DMS79 treated with DMSO at 0.1 percent for 48 hours (cell line): ENCODE measurements around the gene SPRED3.

ENCODE experiments used
- DNase-seq: peaks from one replicate; lab custom pipeline; 2025; lab: John Stamatoyannopoulos, UW

The SPRED3 gene

GRCh38 chr19:38373907-38374331, 14.6 kb upstream of the SPRED3 start:
- no peak for DNase-seq

DNA sequence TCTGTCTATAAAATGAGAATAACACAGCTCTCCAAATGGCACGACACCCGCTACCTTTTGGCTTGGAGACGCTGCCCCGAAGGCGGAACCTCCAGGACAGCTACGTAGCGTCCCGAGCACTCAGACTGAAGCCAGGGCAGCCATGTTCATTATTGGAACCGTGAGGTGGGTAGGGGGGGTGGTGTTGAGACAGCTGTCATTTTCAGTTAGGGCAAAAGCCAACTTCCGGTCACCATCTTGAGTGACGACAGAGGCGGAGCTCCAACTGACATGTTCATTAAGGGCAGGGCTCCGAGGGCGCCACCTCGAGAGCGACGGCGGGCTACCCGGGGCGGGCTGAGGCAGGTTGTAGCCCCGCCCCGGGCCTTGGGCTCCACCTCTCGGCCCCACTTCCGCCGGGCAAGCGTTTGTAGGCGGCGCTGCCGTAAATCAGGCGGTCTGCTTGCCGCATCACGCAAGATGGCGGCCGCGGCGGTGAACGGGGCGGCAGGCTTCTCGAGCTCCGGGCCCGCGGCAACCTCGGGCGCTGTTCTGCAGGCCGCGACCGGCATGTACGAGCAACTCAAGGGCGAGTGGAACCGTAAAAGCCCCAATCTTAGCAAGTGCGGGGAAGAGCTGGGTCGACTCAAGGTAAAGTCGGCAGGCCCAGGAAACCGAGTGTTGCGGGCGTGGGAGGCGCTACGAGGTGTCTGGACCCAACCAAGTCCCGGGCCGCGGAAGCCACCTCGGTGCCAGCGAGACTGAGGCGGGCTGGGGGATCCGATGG, 14.0 kb upstream of the SPRED3 start, which contains the start of gene PSMD8:
Gene PSMD8 (plus strand): TSS at position 240 of the 766 bp plus-strand sequence. CDS start 31 bp downstream, at position 271.
- DNase-seq, result peak; percentile 98

DNA sequence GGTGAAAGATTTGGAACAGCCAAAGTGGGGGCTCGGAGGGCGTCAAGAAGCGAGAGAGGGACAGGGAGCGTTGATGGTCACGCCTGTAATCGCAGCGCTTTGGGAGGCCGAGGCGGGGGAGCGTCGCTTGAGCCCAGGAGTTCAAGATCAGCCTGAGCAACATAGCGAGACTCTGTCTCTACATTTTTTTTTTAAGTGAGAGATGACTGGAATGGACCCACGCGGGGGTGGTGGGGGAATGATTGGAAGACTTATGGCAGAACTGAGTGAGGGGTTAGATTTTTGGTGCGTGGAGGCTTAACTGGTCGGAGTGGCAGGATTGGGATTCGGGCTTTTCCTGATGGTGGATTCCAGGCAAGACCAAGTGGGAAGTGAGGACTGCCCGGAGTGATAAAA, 13.4 kb upstream of the SPRED3 start:
- DNase-seq, result no peak

- no peak for DNase-seq
Measured at GRCh38 chr19:38375748-38376147, 12.7 kb upstream of the SPRED3 start.

GRCh38 chr19:38376576-38376975, 11.9 kb upstream of the SPRED3 start:
- no peak for DNase-seq

DNA sequence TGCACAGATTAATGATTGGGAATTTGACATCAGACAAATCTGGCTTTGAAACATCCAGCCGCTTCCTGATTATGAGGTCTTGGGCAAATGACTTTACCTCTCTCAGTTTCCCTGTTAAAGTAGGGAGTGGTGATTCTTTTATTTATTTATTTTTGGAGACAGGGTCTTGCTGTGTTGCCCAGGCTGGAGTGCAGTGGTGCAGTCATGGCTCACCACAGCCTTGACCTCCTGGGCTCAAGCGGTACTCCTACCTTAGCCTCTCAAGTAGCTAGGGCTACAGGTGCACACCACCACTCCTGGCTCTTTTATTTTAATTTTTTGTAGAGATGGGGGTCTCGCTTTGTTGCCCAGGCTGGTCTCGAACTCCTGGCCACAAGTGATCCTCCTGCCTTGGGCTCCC, 11.4 kb upstream of the SPRED3 start:
- no peak for DNase-seq

GRCh38 chr19:38378866-38379265, 9.6 kb upstream of the SPRED3 start:
- no peak for DNase-seq

DNA sequence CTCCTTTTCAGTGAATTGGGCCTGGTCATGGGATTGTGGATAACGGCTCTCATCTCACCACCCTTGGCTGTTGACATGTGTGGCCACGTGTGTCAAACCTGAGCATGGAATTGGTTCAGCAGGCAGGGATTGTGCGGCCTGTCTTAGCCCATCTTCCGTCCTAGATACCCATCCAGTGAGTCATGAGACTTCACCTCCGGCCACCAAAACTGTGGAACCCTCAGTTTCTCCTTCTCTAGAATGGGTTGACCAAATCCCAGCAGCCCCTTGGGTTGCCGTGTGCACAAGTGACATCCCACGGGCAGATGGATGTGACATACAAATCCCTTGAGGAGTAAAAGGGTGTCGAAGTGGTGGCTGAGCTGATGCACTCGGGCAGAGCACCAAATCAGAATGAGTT, 7.4 kb upstream of the SPRED3 start:
- no peak for DNase-seq

GRCh38 chr19:38383184-38383583, 5.3 kb upstream of the SPRED3 start:
- no peak for DNase-seq

GRCh38 chr19:38383743-38384142, 4.8 kb upstream of the SPRED3 start:
- no peak for DNase-seq

DNA sequence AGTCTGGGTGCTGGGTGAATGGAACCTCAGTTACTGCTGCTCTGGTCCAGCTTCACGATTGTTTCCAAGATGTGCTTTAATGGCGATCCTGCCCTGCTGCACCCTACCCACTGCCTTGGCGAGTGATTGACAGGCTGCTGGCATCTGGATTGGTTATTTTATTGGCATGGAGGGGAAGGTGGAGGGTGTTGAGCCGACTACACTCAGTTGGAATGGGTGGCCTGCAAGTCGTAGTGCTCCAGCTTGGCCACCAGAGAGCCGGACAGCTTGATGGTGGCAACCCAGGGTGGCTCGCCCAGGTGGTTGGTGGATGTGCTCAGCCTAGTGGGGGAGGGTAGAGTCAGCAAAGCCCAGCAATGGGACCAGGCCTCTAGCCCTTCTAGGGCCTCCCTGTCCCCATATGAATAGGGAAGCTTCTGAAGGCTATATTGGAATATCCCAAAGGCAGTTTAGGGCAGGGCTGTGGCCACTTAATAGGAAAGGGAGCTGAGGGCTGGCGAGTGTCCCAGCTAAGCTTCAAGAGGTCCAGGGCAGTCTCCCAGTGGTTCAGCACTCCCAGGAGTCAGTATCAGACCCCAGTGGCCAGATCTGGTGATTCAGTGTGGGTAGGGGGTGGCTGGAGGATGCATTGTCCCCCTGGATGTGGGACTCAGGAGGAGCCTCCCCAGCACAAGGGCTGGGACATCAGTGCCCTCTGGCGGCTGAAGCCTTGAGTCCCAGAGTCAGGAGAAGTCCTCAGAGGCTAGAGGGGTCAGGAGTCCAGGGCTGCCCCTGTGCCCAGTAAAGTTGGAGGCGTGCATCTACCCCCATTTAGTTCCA, 4.1 kb upstream of the SPRED3 start:
- no peak for DNase-seq

DNA sequence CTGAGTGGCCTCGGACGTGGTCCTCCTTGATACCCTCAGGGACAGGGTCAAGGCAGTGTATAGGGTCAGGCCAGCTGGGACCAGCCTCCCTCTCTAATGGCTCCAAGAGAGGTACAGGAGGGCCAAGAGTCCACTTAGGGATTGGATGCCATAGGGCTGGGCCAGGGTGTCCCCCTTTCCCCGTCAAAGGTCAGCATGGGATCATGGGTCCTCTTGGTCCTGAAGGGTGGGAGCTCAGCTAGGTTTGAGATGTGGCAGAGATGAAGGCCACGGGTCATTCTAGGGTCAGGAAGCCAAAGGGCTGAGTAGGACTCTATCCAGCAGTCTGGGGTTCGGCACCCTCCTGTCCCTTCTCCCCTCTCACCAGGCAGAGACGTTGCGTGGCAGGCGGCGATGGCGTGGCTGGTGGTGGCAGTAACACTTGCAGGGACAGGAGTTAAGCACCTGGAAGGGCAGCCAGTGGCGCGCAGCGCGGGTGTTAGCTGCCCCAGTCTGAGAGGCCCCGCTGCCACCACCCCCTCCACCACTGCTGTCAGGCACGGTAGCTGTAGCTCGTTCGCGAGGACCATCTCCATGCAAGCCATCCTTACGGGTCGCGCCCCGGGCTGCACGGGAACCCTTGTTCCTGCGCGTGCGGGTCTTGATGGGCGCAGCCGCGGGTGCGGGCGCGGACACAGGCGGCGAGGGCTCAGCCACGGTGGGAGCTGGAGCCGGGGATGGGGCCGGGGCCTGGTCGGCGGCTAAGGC, 3.3 kb upstream of the SPRED3 start:
- DNase-seq, result no peak

GRCh38 chr19:38385804-38386257, 2.7 kb upstream of the SPRED3 start:
- no peak for DNase-seq

DNA sequence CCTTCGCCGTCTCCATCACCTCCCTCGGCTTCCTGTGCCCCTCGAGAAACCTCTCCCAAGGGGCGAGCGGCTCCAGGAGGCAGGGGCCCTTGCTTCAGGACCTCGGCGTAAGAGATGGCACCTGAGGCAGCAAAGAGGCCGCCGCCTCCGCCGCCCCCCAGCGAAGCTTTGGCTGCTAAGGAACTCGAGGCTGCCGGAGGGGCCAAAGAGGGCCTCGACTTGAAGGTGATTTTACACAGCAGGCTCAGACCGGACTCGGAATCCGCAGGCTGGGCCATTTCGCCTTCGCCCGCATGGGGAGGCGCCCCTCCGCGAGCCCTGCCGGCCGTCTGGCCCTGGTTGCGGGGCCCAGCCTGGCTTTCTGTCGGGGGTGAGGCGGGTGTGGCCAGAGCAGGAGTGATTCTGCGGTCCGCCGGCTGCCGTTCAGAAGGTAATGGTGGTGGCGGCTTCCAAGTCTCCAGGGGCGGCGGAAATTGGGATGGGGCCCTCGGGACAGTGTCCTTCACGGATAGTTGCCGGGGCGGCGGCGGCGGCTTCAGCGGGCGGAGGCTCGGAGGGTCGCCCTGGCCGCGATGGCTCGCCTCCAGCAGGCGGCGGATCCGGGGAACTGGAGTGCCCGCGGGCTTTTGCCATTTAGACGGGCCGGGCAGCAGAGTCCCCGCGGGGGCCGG, 2.1 kb upstream of the SPRED3 start:
- DNase-seq, result no peak

DNA sequence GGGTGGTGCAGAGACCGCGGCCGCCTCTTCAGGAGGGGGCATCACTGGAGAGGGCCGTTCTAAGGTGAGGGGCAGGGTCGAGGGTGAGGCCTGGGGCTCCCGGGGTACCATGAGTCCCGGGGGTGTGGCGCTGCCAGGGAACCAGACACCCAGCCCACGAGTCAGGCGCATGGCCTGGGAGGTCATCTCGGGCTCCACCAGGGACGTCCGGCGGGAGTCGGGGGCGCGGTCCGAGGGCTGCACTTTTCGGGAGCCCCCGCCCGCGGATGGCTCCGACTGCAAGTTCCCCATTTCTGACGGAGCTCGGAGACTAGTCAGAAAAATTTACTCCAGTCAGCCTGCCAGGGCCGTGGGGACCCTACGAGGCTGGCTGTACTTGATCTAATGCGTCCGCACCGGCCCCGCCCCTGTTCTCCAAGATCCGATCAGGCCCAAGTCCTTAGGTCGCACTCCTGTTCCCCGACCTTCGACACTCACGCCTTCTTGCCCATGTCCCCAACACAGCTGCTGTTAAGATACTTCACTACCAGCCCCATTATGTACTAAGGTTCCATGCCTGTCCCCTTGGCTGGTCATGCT, 1.4 kb upstream of the SPRED3 start:
- no peak for DNase-seq

- peak; percentile 70 for DNase-seq
Measured at GRCh38 chr19:38387550-38388348, 748 bp upstream of the SPRED3 start, which contains the start of gene GGN. GGN (minus strand) TSS chr19:38388034; CDS start chr19:38387261, 773 bp downstream.

- peak; percentile 40 for DNase-seq
Measured at GRCh38 chr19:38389101-38389925, 816 bp downstream of the SPRED3 start.

- no peak for DNase-seq
Measured at GRCh38 chr19:38389957-38390924, 1.7 kb downstream of the SPRED3 start.
